Anterior cingulate cortex (tissue), 58 donors: ENCODE data around the gene ARL14.

ENCODE experiments used
- DNase-seq, 58 donors: peaks; one replicate each; lab custom pipeline; 2025; lab: John Stamatoyannopoulos, UW

Gene ARL14

GRCh38 chr3:160719710-160720109 lies 42.8 kb downstream of the ARL14 start:
- DNase-seq, result no peak

GRCh38 chr3:160720123-160720746 lies 43.3 kb downstream of the ARL14 start:
- no peak for DNase-seq

GRCh38 chr3:160722331-160722730 lies 45.4 kb downstream of the ARL14 start:
- DNase-seq, result no peak

- no peak for DNase-seq
These were observed 48.4 kb downstream of the ARL14 start for GRCh38 chr3:160725338-160725737.
